ENCODE results near the gene CNTN4.

GRCh38 chr3:3084890-3085289 is 986.2 kb downstream of the CNTN4 start:
- TF ChIP-seq SP1 (IDR thresholded peaks at IDR 0.05) (no peak), ELF4 (IDR thresholded peaks at IDR 0.05) (no peak), TARDBP (IDR thresholded peaks at IDR 0.05) (no peak), BHLHE40 (IDR thresholded peaks at IDR 0.05; ENCODE audit: borderline replicate concordance) (no peak), ARNT (IDR thresholded peaks at IDR 0.05) (no peak), NFRKB (IDR thresholded peaks at IDR 0.05) (no peak), ZNF384 (IDR thresholded peaks at IDR 0.05) (no peak)

Measured in HEK293T (cell line).